GM19099 (cell line): ENCODE measurements around the gene FAM184A.

ENCODE experiments used
- POLR2A ChIP-seq: IDR thresholded peaks from 3 replicates; pipeline ENCODE4 v1.6.1; 2011; ENCODE audit warnings: low read depth; ENCODE audit not compliant: insufficient read length; ENCODE audit errors: extremely low read depth

Gene FAM184A

GRCh38 chr6:118933855-118934460 is 144.5 kb downstream of the FAM184A start:
- TF ChIP-seq POLR2A: no peak

DNA sequence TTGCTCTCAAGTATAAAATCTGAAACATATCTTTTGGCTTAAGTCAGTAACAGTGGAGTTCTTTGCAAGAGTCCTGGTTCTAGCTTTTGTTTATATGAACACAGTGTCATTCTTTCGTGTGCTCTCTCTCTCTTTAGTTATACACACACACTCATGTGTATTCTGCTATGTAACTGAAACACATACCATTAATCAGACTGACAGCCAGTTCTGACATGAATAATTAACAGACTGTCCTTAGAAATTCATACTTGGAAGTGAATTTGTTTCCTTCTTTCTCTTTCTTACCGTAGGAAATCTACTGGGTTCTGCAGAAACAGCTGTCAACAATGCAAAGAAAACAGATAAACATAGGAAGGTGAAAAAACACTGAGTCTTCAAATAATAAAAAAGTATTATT is 146.0 kb downstream of the FAM184A start:
- TF ChIP-seq POLR2A: no peak

- TF ChIP-seq POLR2A: no peak
These were observed 147.0 kb downstream of the FAM184A start for GRCh38 chr6:118931436-118931835.

DNA sequence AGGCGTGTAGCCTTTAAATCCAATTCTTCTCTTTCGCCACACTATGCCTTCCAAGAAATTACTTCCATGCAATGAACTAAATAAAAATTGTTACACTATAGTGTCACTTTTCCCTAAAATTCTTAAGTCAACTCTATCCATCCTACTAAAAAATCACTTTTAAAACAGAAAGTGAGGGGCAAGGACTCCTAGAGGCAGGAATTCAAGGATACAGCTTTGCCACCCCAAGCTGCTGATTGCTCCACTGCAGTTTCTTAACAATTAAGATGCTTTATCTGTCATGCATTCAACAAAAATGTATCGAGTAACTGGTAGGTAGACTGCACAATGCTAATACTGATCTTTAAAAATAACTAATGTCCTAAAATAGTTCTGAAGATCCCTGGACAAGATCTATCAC is 147.8 kb downstream of the FAM184A start:
- no peak for TF ChIP-seq POLR2A

DNA sequence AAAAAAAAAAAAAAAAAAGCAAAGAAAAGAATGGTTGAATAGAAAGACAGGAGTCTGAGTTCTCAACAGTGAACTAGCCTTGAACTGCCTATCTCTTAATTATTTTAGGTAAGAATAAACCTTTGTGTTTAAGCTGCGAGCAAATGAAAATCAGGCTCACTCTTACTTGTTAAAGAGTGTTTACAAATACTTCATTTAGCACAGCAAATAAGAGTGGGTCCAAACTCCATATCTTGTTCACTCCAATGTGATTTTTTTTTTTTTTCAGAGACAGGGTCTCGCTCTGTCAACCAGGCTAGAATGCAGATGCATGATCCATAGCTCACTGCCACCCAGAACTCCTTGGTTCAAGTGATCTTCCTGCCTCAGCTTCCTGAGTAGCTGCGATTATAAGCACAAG is 155.4 kb downstream of the FAM184A start:
- no peak for TF ChIP-seq POLR2A

DNA sequence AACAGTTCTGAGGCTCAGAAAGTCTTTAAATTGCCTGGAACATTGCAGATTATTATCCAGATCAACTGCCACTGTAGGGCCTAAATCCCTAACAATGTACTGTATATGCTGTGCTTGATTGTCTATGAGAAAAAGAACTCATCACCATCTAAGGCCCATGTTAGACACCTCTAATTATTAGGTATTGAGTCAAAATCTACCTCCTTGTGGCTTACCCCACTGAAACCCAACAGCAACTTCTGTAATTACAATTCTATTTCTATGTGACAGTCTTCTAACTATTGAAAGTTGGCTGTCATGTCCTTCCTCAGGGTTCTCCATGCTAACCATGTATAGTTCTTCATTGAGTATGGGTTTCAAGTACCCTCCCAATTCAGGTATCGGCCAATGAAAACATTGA is 157.4 kb downstream of the FAM184A start:
- no peak for TF ChIP-seq POLR2A

DNA sequence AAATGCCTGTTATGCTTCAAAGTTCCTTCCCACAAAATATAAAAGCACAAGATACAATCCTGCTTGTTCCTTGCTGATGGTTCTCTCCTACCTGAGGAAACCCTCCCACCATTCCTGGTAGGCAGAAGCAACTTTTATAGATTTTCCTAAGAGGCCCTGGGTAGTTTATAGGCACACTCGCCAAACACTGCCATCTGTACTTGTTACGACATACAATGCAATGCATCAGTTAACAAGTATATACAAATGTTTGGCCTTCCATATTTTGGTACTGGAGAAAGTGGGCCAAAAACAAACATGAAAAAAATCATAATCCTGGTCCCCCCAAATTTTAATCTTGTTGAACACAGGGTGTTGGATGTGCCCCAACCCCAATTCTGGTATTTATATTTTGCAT is 160.1 kb downstream of the FAM184A start:
- no peak for TF ChIP-seq POLR2A

GRCh38 chr6:118917546-118918328 is 160.7 kb downstream of the FAM184A start:
- TF ChIP-seq POLR2A: no peak

GRCh38 chr6:118914598-118914997 is 163.9 kb downstream of the FAM184A start:
- no peak for TF ChIP-seq POLR2A

DNA sequence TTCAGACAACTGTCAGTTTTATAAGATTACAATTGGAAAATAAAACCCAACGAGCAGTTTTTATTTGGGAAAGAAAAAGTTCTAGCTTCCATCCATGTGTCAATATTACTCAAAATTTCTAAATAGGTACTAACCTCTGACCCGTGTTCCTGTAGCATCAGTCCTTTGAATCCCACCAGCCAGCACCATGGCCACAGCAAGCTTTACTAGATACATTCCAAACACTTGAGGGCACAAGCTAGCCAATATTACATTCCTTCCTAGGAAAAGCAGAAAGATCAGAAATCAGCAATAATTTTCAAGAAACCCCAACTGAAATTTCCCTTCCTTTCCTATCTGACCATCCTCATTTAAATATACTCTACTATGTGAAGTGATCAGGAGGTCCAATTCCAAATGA is 165.3 kb downstream of the FAM184A start:
- TF ChIP-seq POLR2A: no peak

DNA sequence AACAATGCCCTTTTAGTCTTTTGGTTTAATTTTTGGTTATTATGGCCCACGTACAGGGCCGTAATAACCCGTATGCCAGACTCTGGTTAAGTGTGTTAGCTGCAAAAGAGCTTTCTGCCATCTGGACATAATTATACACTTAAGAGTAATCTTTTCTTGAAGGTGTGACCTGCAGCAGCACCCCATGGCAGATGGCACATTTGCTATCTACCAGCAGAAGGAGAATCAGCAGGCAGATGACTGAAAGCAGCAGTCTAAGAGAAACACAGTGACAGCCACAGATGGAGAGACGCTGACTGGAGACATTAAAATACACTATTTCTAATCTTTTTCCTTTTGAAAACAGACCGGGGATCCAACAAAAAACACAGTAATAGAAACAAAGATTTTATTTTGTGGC is 165.8 kb downstream of the FAM184A start:
- no peak for TF ChIP-seq POLR2A
